HCT116 (cell line): ENCODE measurements around the gene MAPK10. TPM values are rescaled to one million over a fixed set of nuclear protein-coding genes. Genes with fewer than 3 reads are reported as not detected.

Experiments
- ATAC-seq: fragments of 200-7000 bp; cut with Tn5 transposase; 2 replicates; pipeline ENCODE4 v1.9.1; 2020; ENCODE audit warnings: mild to moderate bottlenecking, moderate library complexity
- BruUV-seq: library from RNA; stranded (reverse); fragments of 400-500 nt; replicated peaks from 2 replicates; lab custom pipeline; 2021; lab: Mats Ljungman, UMichigan
- CTCF ChIA-PET: fragments of 300-600 bp; sonication (Branson Sonifier 250); formaldehyde crosslinking; loops from one replicate; lab custom pipeline; 2021; ENCODE audit warnings: antibody characterized with exemption; lab: Charles Lee
- POLR2A ChIA-PET: fragments of 300-600, 350-600 bp; sonication (Branson Sonifier 250); formaldehyde crosslinking; loops from one replicate; lab custom pipeline; 2021; ENCODE audit warnings: antibody characterized with exemption; lab: Charles Lee
- RAD21 ChIA-PET, 2 experiments: fragments of 300-600 bp; sonication (Branson Sonifier 250); formaldehyde crosslinking; loops; one replicate each; lab custom pipeline; 2023; ENCODE audit warnings: low total read pairs in 2 of 2; ENCODE audit not compliant: uncharacterized antibody in 2 of 2, unreplicated experiment in 2 of 2, low non-redundant PET in 1 of 2; lab: Charles Lee
- DNase-seq: peaks from one replicate; pipeline ENCODE4 v3.0.0-alpha.2; 2010; ENCODE audit warnings: low read depth, low spot score
- H2AFZ ChIP-seq: fragments of 200-600 bp; shearing (Covaris generic), sonication (generic); 2 replicates; pipeline ENCODE4 v1.6.1; 2017; ENCODE audit warnings: low read depth, mixed run types, mixed read lengths, antibody characterized with exemption, low read length; ENCODE audit not compliant: poor library complexity, severe bottlenecking
- H3K27ac ChIP-seq: 2 replicates; pipeline ENCODE4 v1.5.1; 2012; ENCODE audit warnings: low read depth, low read length
- H3K27me3 ChIP-seq: fragments of 200-600 bp; sonication (generic); 2 replicates; pipeline ENCODE4 v1.6.1; 2016; ENCODE audit warnings: mixed run types, low read length, mixed read lengths; ENCODE audit not compliant: insufficient read depth
- H3K36me3 ChIP-seq, 2 experiments: fragments of 200-500 bp in 1 of 2; fragments of 200-600 bp in 1 of 2; sonication (Bioruptor generic) in 1 of 2; sonication (generic) in 1 of 2; 2 replicates each; pipeline versions ENCODE4 v1.5.1 to v1.6.1; 2014 to 2016; ENCODE audit warnings: low read length in 2 of 2, inconsistent platforms in 1 of 2, mixed read lengths in 1 of 2, mixed run types in 1 of 2; ENCODE audit not compliant: insufficient read depth in 2 of 2, control insufficient read depth in 1 of 2
- H3K4me1 ChIP-seq, 2 experiments: fragments of 200-600 bp in 1 of 2; sonication (generic) in 1 of 2; 2 replicates each; pipeline versions ENCODE4 v1.5.1 to v1.6.1; 2012 to 2017; ENCODE audit warnings: low read length in 2 of 2, inconsistent platforms in 1 of 2, mild to moderate bottlenecking in 1 of 2, mixed read lengths in 1 of 2, mixed run types in 1 of 2, moderate library complexity in 1 of 2; ENCODE audit not compliant: insufficient read depth in 2 of 2, control insufficient read depth in 1 of 2
- H3K4me2 ChIP-seq: fragments of 200-600 bp; sonication (generic); 2 replicates; pipeline ENCODE4 v1.6.1; 2017; ENCODE audit warnings: mixed run types, low read length, mixed read lengths
- H3K4me3 ChIP-seq, 2 experiments: fragments of 200-600 bp in 1 of 2; sonication (generic) in 1 of 2; replicated peaks in 1 of 2; 2 replicates each; pipeline ENCODE4 v1.5.1; 2011 to 2016; ENCODE audit warnings: low read length in 2 of 2, control low read depth in 1 of 2, low read depth in 1 of 2, mild to moderate bottlenecking in 1 of 2, mixed read lengths in 1 of 2, mixed run types in 1 of 2
- H3K79me2 ChIP-seq: fragments of 200-600 bp; sonication (generic); 2 replicates; pipeline ENCODE4 v1.6.1; 2017; ENCODE audit warnings: mild to moderate bottlenecking, mixed run types, low read length, moderate library complexity, mixed read lengths; ENCODE audit not compliant: insufficient read depth
- H3K9ac ChIP-seq: fragments of 200-600 bp; sonication (generic); 2 replicates; pipeline ENCODE4 v1.6.1; 2016; ENCODE audit warnings: low read length, mixed read lengths
- H3K9me2 ChIP-seq: fragments of 200-600 bp; sonication (generic), shearing (Covaris generic); 2 replicates; pipeline ENCODE4 v1.6.1; 2017; ENCODE audit warnings: mixed run types, mild to moderate bottlenecking, moderate library complexity; ENCODE audit not compliant: insufficient read depth
- H3K9me3 ChIP-seq, 2 experiments: fragments of 200-500 bp in 1 of 2; fragments of 200-600 bp in 1 of 2; sonication (Bioruptor generic) in 1 of 2; sonication (generic) in 1 of 2; 2 replicates each; pipeline ENCODE4 v1.6.1; 2014 to 2017; ENCODE audit warnings: low read length in 2 of 2, mixed read lengths in 2 of 2, inconsistent platforms in 1 of 2, low read depth in 1 of 2, mild to moderate bottlenecking in 1 of 2, mixed run types in 1 of 2, moderate library complexity in 1 of 2; ENCODE audit not compliant: control insufficient read depth in 1 of 2, insufficient read depth in 1 of 2
- H4K20me1 ChIP-seq: fragments of 200-600 bp; sonication (generic), shearing (Covaris generic); 2 replicates; pipeline ENCODE4 v1.6.1; 2017; ENCODE audit warnings: mixed run types, mild to moderate bottlenecking, moderate library complexity; ENCODE audit not compliant: insufficient read depth
- CBX3 ChIP-seq: IDR thresholded peaks from 2 replicates; pipeline ENCODE4 v1.6.1; 2012; ENCODE audit warnings: low read depth
- CEBPB ChIP-seq: IDR thresholded peaks from 2 replicates; pipeline ENCODE4 v1.6.1; 2012; ENCODE audit warnings: low read depth
- CTCF ChIP-seq, 3 experiments: fragments of 200-600 bp in 1 of 3; sonication (generic) in 1 of 3; IDR thresholded peaks in 2 of 3; conservative IDR thresholded peaks in 1 of 3; 2 replicates each; pipeline ENCODE4 v1.5.1; 2012 to 2017; ENCODE audit warnings: low read depth in 2 of 3, low read length in 2 of 3, antibody characterized with exemption in 1 of 3, borderline replicate concordance in 1 of 3, control low read depth in 1 of 3, mild to moderate bottlenecking in 1 of 3, mixed read lengths in 1 of 3, mixed run types in 1 of 3, moderate library complexity in 1 of 3; ENCODE audit not compliant: insufficient read depth in 1 of 3
- ELF1 ChIP-seq: IDR thresholded peaks from 2 replicates; pipeline ENCODE4 v1.6.1; 2012; ENCODE audit warnings: low read depth, borderline replicate concordance
- EZH2phosphoT487 ChIP-seq: fragments of 200-600 bp; IDR thresholded peaks from 2 replicates; pipeline ENCODE4 v1.6.1; 2018; ENCODE audit warnings: antibody characterized with exemption, borderline replicate concordance
- FOSL1 ChIP-seq: IDR thresholded peaks from 2 replicates; pipeline ENCODE4 v1.6.1; 2012; ENCODE audit warnings: low read depth
- MAX ChIP-seq: IDR thresholded peaks from 2 replicates; pipeline ENCODE4 v1.6.1; 2012
- POLR2A ChIP-seq: IDR thresholded peaks from 2 replicates; pipeline ENCODE4 v1.7.0; 2011; ENCODE audit warnings: borderline replicate concordance; ENCODE audit not compliant: insufficient read depth, insufficient read length; ENCODE audit errors: extremely low read depth
- POLR2AphosphoS5 ChIP-seq: IDR thresholded peaks from 2 replicates; pipeline ENCODE4 v1.6.1; 2011; ENCODE audit warnings: mild to moderate bottlenecking, low read depth, low read length, moderate library complexity
- RAD21 ChIP-seq: IDR thresholded peaks from 2 replicates; pipeline ENCODE4 v1.6.1; 2012; ENCODE audit warnings: low read depth, mild to moderate bottlenecking
- SP1 ChIP-seq: IDR thresholded peaks from 2 replicates; pipeline ENCODE4 v1.6.1; 2012; ENCODE audit warnings: low read depth
- ZBTB33 ChIP-seq: IDR thresholded peaks from 2 replicates; pipeline ENCODE4 v1.6.1; 2011; ENCODE audit warnings: mild to moderate bottlenecking, low read length, moderate library complexity; ENCODE audit not compliant: insufficient replicate concordance; ENCODE audit errors: extremely low read depth
- ZNF274 ChIP-seq: fragments of 200-500 bp; sonication (Bioruptor generic); IDR thresholded peaks from 2 replicates; pipeline ENCODE4 v1.6.1; 2014; ENCODE audit warnings: mild to moderate bottlenecking, low read depth, low read length, inconsistent platforms
- intact Hi-C: fragments of 100-400 bp; cut with micrococcal nuclease; formaldehyde crosslinking; loops from 2 replicates; pipeline ENCODE4 v1.10.0; 2022
- total RNA-seq: library from RNA; stranded (reverse); gene quantifications from one replicate; pipeline ENCODE4 v1.2.1, GENCODE V29; 2021; ENCODE audit not compliant: unreplicated experiment
- TF ChIP-seq, protein P1 (sequence below): IDR thresholded peaks from 2 replicates; pipeline ENCODE4 v1.6.1; 2012

The MAPK10 gene
- total RNA-seq, 1 experiment from 2014 or later = 0.52 TPM

GRCh38 chr4:86278126-86278525 lies 81.7 kb downstream of the MAPK10 start:
- Histone ChIP-seq H4K20me1 (no peaks in the 10 kb centered on the region), H3K4me2 (no peak overlapping the region), H2AFZ (no peak overlapping the region), H3K27me3 (no peaks in the 10 kb centered on the region), H3K36me3 (no peaks in the 10 kb centered on the region), H3K27ac (no peak overlapping the region), H3K4me3 (no peak overlapping the region), H3K9ac (no peak overlapping the region), H3K9me3 (no peaks in the 10 kb centered on the region), H3K9me2 (no peaks in the 10 kb centered on the region), H3K4me1 (no peaks in the 10 kb centered on the region), H3K79me2 (no peaks in the 10 kb centered on the region)
- intact Hi-C loops = no loop called here
- DNase-seq (no peak), ATAC-seq (no peak)
- no TSS peak for BruUV-seq
- RAD21 ChIA-PET = no interaction called here
- CTCF ChIA-PET = no interaction called here
- POLR2A ChIA-PET = no interaction called here
- no peak for TF ChIP-seq SP1
- TF ChIP-seq CEBPB = no peak
- no peak for TF ChIP-seq CTCF (IDR thresholded peaks at IDR 0.05 in 2 of 3, conservative IDR thresholded peaks at IDR 0.05 in 1 of 3; ENCODE audit: borderline replicate concordance in 1 of 3, insufficient read depth in 1 of 3, low read depth in 2 of 3, low read length in 2 of 3)
- TF ChIP-seq EZH2phosphoT487 = no peak
- TF ChIP-seq ZNF274 = no peak
- TF ChIP-seq FOSL1 = no peak
- no peak for TF ChIP-seq RAD21
- no peak for TF ChIP-seq POLR2AphosphoS5
- no peak for TF ChIP-seq CBX3

DNA sequence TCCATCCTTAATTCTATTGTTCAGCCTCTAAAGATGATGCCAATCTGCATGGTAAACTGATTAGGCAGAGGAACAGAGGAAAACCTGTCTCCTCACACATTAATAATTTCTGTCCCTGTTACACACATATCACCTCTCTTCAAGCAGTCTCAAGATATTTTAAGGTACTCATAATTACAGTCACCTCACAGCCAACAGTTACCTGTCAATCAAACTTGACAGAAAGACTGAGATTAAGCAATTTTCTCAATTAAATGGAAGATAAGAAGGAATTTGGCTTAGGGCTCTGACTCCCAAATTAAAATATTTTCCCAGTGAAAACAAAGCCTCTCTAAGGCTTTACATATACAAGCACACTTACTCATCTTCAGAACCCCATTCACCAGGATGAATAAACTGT lies 85.2 kb downstream of the MAPK10 start:
- no peak overlapping the region for H3K27ac ChIP-seq
- H3K4me3 ChIP-seq = no peak overlapping the region
- no peaks in the 10 kb centered on the region for H3K79me2 ChIP-seq
- ATAC-seq = no peak
- no peaks in the 10 kb centered on the region for H3K4me1 ChIP-seq
- no peak overlapping the region for H3K9ac ChIP-seq
- BruUV-seq = no TSS peak
- CTCF ChIA-PET = no interaction called here
- no peak for DNase-seq
- H4K20me1 ChIP-seq = no peaks in the 10 kb centered on the region
- no peak overlapping the region for H2AFZ ChIP-seq
- RAD21 ChIA-PET = no interaction called here
- POLR2A ChIA-PET = no interaction called here
- H3K9me3 ChIP-seq = no peaks in the 10 kb centered on the region
- no peaks in the 10 kb centered on the region for H3K9me2 ChIP-seq
- no peak overlapping the region for H3K4me2 ChIP-seq
- no peaks in the 10 kb centered on the region for H3K27me3 ChIP-seq
- intact Hi-C loops = no loop called here
- no peaks in the 10 kb centered on the region for H3K36me3 ChIP-seq
- TF ChIP-seq POLR2A (no peak), ZBTB33 (no peak), ELF1 (no peak), MAX (no peak), POLR2AphosphoS5 (no peak), SP1 (no peak)
- TF ChIP-seq, protein P1, sequence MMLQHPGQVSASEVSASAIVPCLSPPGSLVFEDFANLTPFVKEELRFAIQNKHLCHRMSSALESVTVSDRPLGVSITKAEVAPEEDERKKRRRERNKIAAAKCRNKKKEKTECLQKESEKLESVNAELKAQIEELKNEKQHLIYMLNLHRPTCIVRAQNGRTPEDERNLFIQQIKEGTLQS = no peak
